Measurements from ENCODE around the gene ENTHD1.

The ENTHD1 gene

DNA sequence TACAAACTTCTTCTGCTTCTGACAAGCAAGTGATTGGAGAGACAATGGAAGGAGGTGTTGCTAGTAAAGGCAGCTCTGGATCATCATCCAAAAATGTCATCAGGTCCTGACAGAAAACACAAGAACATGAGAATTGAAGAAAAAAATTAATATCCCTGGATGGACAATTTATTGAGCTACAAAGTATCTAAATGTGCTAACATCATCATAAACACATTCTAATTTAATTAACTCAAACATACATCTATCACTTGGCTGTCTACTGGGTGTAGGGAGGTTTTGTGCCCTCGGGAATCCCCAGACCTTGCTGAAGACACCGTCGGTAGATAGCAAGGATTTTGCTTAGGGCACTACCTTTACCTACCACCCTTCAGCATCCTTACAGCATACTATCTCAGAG lies 72.6 kb downstream of the ENTHD1 start:
- TF ChIP-seq CTCF (IDR thresholded peaks at IDR 0.05; ENCODE audit: low read depth, low read length), result no peak
- no peak for DNase-seq (ENCODE audit: extremely low read depth, low read depth)

- DNase-seq (ENCODE audit: extremely low read depth, low read depth), result no peak
These were observed 73.3 kb downstream of the ENTHD1 start for GRCh38 chr22:39820256-39820655.

GRCh38 chr22:39819429-39819828 lies 74.1 kb downstream of the ENTHD1 start:
- no peak for DNase-seq (ENCODE audit: extremely low read depth, low read depth)
- TF ChIP-seq CTCF (IDR thresholded peaks at IDR 0.05; ENCODE audit: low read depth, low read length), result no peak

More at GRCh38 chr22:39820256-39820655, 73.3 kb downstream of the ENTHD1 start:
- TF ChIP-seq CTCF (IDR thresholded peaks at IDR 0.05; ENCODE audit: low read depth, low read length), result no peak

GRCh38 chr22:39818094-39818493 lies 75.5 kb downstream of the ENTHD1 start:
- no peak for TF ChIP-seq CTCF (IDR thresholded peaks at IDR 0.05; ENCODE audit: low read depth, low read length)
- no peak for DNase-seq (ENCODE audit: extremely low read depth, low read depth)

DNA sequence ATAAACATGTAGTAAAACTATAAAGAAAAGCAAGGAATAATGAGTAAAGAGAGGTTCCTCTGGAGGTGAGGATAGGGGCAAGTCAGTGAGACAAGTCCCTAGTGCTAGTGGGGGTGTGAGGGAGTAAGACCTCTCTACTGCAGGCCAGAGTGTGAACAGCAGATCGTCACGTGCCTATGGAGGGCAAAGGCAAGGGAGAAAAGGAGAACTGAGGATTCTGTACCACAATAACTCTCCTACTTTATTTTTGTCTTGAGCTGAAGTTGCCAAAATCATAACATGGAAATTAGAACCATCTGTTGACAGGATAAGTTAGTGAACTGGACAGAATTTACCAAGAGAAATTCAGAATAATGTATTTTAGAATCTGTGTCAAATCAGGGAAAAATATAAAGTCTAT lies 77.6 kb downstream of the ENTHD1 start:
- no peak for DNase-seq (ENCODE audit: extremely low read depth, low read depth)

GRCh38 chr22:39814899-39815298 lies 78.7 kb downstream of the ENTHD1 start:
- no peak for TF ChIP-seq CTCF (IDR thresholded peaks at IDR 0.05; ENCODE audit: low read depth, low read length)
- DNase-seq (ENCODE audit: extremely low read depth, low read depth), result no peak

More for the DNA sequence above, 77.6 kb downstream of the ENTHD1 start:
- TF ChIP-seq CTCF (IDR thresholded peaks at IDR 0.05; ENCODE audit: low read depth, low read length), result no peak

DNA sequence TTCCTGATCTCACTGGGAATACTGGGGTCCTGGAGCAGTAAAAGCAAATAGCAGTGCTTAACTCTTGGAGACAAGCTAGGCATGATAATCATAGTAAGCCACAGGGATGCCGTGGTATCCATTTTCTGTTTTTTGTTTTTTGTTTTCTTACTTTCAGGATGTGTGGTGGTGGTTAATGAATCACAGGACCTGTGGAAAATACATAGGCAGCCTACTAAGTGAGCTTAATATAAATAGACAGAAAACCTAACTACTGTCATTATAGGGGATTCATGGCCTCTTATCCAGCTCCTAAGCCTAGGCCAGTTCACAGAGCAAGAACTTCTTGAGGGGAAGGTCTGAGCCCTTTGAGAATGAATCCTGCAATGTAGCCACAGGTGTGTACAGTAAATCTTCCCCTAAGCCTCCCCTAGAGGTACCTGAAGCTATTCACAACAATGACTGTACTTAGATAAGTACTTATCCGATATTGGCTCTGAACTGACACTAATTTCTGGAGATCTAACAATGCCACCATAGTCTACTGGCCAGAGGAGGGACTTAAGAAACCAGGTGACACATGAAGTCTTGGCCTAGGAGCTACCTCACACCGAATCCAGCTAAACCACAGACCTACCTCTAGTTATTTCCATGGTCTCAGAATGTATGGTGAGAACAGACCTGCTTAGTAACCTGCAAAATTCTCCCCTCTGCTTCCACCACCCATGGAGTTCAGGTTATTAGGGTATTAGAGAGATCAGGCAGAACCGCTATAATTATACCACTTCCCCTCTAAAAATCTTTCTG lies 83.6 kb downstream of the ENTHD1 start:
- no peak for DNase-seq (ENCODE audit: extremely low read depth, low read depth)
- TF ChIP-seq CTCF (IDR thresholded peaks at IDR 0.05; ENCODE audit: low read depth, low read length), result no peak

All from AG09319 (cell line).